T-helper 9 cell (primary cell): Measurements from ENCODE around the gene EXOC6.

Experiments
- DNase-seq: peaks from one replicate; pipeline ENCODE4 v3.0.0-alpha.2; 2020
- total RNA-seq, 2 donors: gene quantifications; one replicate each; lab custom pipeline; 2026; lab: John Stamatoyannopoulos, UW

The EXOC6 gene, protein sequence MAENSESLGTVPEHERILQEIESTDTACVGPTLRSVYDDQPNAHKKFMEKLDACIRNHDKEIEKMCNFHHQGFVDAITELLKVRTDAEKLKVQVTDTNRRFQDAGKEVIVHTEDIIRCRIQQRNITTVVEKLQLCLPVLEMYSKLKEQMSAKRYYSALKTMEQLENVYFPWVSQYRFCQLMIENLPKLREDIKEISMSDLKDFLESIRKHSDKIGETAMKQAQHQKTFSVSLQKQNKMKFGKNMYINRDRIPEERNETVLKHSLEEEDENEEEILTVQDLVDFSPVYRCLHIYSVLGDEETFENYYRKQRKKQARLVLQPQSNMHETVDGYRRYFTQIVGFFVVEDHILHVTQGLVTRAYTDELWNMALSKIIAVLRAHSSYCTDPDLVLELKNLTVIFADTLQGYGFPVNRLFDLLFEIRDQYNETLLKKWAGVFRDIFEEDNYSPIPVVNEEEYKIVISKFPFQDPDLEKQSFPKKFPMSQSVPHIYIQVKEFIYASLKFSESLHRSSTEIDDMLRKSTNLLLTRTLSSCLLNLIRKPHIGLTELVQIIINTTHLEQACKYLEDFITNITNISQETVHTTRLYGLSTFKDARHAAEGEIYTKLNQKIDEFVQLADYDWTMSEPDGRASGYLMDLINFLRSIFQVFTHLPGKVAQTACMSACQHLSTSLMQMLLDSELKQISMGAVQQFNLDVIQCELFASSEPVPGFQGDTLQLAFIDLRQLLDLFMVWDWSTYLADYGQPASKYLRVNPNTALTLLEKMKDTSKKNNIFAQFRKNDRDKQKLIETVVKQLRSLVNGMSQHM
- total RNA-seq: 18.8 to 28.9 reads per million in 2 donors

DNA sequence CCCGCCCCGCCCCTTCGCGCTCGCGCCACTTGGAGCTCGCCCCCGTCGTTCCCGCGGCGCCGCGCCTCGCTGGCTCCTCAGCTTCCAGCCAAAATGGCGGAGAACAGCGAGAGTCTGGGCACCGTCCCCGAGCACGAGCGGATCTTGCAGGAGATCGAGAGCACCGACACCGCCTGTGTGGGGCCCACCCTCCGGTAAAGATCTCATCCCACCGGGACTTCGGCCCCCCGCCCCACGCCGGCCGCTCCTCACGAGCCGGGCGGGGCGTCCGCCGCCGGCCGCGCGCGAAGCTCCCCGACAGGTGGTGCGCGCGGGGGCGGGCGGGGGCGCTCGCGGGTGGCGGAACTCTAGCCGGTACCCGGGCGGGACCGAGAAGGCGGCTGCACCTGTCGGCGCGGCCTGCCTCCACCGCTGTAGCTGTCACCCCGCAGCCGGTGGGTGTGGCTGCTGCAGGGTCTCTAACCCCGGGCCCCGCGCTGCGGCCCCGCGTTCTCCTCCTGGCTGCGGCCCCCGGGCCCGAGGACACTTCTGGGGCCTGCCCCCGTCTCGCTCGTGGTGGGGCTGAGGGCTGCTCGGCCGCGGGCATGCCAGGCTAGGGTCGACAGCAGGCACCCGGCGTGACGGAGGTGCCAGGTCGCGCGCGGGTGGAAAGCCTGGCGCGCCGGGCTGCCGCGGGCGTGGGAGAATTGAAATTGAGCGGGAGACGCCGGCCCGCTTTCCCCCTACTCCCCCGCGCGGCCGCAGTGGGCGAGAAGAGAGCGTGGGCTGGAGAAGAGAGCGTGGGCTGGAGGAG lies at the start of gene EXOC6:
TSS of gene EXOC6 (plus strand) at position 80 of the 793 bp plus-strand sequence. CDS start at position 94, 14 bp downstream.
- DNase-seq: peak; percentile 78

GRCh38 chr10:92799568-92799967 lies 48.8 kb upstream of the EXOC6 start:
- no peak for DNase-seq

DNA sequence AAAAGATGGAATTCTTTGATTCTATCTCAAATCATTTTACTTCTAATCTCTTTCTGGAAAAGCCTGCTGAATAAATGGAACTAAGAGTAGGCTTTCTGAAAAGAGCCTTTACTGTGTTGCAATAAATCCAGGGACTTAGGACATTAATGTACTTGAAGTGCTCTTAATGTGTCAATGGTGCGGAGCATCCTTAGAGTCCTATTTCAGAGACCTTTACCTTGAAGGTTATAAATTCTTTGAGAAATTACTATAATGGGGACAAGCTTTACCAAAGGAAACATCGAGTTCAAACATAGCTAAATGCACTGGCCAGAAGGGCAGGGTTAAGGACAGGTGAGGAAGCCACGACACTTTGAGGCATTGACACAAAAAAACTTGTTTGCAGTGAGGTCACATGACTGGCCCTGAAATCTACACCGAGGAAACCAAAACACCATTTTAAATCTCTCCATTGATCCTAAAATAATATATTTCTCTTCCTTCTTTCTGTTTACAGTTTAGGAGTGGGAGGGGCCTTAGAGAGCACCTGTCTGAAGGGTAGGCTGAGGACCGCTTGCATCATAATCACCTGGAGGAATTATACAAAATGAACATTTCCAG lies 48.1 kb upstream of the EXOC6 start:
- DNase-seq: no peak

DNA sequence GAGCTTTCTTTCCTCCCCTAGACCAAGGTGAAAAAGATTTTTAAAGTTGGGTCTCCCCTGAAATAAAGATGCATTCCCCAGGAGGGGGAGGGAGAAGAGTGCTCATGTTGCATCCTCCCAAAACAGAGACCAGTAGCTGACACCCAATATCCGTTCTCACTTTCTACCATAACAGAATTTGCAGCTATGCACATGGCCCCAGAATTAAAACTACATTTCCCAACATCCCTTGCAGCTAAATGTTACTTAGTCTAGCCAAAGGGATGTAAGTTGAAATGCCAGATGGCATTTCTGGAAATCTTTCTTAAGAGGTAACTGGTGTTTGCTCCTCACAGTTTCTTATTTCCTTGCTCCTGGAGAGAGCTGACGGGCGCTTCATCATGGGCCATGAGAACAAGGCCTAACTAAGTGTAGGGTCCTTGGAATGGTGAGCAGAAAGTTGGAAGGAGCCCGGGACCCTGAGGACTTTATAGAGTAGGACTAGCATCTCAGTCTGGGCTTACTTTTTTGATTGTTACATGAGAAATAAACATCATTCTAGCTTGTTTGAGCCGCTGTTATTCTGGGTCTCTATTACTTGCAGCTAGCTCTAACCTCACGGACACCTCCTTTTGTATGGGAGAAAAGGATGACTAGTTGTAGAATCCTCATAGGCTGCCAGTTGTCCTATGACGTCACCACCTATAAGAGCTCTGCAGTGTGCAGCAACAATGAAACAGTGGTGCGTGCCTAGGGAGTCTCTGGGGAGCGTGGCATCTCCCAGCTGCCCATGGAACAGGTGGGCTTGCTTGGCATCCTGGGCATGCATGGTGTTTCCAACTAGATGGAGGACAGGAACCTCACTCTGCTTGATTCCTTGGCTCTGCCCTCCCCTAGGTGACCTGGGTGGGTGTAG lies 46.1 kb upstream of the EXOC6 start:
- no peak for DNase-seq

DNA sequence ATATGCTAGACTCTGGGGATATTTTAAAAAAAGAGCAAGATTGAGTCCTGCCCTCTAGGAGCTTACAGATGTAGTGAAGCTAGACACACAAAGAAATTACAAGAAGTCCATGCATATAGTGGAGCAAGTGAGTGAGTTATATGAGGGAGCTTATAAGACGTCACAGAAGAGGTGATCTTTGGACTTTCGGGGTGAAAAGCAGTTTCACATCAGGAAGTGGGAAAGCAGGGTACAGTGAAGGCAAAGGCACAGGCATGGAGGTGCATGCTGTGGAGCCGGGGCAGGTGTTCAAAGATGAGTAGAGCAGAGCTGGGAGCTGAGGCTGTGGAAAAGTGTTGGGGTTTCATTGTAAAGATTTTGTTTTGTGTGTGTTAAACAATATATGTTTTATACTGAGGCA lies 38.5 kb upstream of the EXOC6 start:
- DNase-seq: no peak

DNA sequence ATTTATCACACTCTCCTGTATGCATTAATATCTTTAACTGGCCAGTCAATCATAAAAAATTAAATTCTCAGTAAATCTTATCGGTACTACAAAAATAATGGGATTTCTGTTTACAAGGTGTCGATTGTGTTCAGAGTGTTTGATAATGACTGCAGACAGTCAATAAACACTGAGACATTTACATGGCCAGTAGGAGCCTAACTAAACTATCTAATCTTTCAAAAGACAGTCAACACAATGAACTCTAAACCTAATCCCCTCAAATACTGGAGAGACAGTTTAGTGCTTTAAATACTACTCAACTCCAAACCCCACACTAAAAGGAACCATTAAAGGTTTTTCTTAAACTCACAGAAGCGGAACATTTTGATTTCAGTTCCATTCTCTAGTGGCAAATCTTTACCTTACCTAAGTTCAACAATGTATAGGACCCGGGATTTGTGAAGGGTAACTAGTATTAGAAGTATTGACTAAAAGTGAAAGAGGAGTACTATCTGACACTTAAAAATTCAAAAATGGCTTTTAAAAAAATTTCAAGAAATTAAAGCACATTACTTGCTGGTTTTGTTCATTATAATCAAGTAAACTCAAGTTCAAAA lies 37.3 kb upstream of the EXOC6 start:
- DNase-seq: no peak

DNA sequence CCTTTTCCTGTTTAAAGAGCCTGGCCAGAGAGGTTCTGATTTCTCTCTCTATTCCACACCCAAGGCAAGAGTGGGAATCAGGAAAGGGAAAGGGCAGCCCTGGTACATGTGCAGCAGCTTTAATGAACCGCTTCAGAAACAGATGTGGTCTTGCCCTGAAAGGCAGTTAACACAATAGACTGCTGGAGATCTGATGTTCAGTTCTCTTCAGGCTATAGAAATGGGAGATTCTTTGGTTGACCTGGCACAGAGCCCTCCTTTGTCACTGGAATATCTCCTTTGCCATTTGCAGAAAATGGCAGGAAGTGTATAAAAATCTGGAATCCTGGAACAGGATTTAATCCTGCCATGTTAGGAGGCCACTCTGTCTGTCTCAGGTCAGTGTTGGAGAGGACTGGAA lies 36.3 kb upstream of the EXOC6 start:
- no peak for DNase-seq

DNA sequence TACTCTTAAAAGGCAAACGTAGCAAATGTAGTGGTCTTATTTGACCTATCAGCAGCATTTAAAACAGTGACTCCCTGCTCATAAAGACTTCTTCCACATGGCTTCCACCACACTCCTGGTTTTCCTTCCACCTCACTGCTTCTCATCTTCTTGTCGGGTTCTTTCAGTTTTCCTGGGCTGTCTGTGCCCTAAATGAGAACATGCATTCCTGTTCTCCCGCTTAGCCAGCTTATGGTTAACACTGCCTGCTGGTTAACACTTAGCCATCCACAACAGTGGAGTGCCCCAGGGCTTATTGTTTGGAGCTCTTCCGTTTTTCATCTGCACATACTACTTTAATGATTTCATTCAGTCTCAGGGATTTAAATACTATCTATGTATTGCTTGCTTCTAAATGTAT lies 34.3 kb upstream of the EXOC6 start:
- no peak for DNase-seq

DNA sequence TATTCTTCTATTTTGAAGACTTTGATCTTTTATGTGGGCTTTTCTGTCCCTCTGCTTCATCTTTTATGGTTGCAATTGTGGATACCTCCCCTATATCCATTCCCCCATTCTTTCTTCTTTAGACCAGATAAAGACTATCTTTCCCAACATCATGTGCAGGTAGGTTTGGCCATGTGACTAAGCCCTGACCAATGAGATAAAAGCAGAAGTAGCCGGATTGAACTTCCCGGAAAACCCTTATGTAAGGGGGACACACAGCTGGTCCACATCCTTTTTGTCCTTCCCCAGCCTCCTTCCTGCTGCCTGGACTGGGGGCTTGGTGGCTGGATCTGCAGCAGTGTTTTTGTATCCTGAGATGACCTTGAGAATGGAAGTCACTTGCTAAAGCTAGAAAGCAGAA lies 33.5 kb upstream of the EXOC6 start:
- no peak for DNase-seq

DNA sequence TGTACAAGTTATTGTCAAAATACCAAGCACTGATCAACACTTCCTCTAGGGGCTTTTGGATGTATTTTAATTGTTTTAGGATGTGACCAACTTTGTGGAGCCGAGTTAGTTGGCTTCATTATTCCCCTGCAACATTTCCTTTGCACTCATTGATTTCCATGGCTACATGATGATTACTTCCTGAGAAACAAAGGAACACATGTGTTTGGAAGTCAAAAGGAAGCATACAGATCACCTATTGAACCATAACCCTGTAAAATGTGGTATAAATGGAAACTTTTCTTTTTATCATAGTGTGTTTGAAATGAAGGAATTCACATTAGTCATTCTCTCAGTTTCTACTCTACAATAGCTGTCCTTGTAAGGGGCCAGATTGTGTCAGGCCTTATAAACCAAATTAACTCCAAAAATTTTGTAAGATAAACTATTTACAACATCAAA lies 32.2 kb upstream of the EXOC6 start:
- no peak for DNase-seq

GRCh38 chr10:92822060-92822634 lies 26.2 kb upstream of the EXOC6 start:
- no peak for DNase-seq

- DNase-seq: no peak
Measured at GRCh38 chr10:92822964-92823363, 25.4 kb upstream of the EXOC6 start.

GRCh38 chr10:92826061-92826460 lies 22.3 kb upstream of the EXOC6 start:
- no peak for DNase-seq

DNA sequence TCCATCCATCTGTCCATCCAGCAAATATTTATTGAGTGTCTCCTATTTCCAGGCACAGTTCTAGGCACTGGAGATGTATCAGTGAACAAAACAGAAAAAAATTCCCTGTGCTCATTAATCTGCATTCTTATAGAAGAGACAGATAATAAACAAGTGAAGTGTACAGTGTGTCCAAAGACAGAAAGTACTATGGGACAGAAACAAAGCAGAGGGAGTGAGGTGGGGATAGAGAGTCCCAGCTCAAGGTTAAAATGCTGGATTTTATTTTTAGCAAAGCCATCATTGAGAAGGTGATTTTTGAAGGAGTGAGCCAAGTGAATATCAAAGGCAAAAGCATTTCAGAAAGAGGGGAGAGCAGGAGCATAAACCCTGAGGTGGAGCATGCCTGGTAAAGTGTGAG lies 21.8 kb upstream of the EXOC6 start:
- DNase-seq: no peak

GRCh38 chr10:92829042-92829785 lies 19.1 kb upstream of the EXOC6 start:
- no peak for DNase-seq

- no peak for DNase-seq
Measured at GRCh38 chr10:92829786-92830377, 18.4 kb upstream of the EXOC6 start.

- no peak for DNase-seq
Measured at GRCh38 chr10:92830478-92831389, 17.6 kb upstream of the EXOC6 start.

DNA sequence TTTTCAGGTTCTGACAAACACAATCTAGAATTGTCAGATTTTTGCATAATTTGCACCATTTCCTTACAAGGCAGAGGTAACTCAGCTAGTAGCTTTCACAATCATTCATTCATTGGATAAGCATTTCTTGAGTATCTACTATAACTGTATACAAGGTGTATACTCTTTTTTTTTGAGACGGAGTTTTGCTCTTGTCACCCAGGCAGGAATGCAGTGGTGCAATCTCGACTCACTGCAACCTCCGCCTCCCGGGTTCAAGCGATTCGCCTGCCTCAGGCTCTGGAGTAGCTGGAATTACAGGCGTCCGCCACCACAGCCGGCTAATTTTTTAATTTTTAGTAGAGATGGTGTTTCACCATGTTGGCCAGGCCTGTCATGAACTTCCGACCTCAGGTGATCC lies 16.2 kb upstream of the EXOC6 start:
- no peak for DNase-seq
